Activated CD8-positive, alpha-beta memory T cell treated with anti-CD3 and anti-CD28 coated beads, Interleukin-2, amount 50 U/mL, for 1 hour (primary cell): Measurements from ENCODE around the gene MERTK.

Experiments used
- DNase-seq: peaks from one replicate; pipeline ENCODE4 v3.0.0-alpha.2; 2020; ENCODE audit errors: extremely low read depth

Gene MERTK

GRCh38 chr2:111977240-111977639, 78.8 kb downstream of the MERTK start:
- DNase-seq = no peak

- DNase-seq = no peak
Observed at GRCh38 chr2:111978452-111979170, 80.2 kb downstream of the MERTK start.

DNA sequence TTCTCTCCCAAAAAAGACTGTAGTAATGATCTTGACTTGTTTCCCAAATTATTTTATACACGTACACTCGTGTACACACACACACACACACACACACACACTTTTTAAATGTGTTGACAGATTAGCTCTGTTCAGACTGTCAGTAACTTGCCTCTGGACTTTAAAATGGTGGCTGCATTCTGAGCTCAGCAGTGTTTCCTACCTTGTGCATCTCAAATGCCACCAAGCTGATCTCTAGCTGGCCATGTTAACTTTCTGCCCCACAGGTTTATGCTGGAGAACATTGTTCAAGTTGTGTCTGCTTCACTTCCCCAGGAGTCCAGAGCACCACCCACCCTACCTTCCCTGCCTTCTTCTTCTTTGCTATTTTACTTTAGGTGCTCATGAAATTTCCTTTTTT, 83.3 kb downstream of the MERTK start:
- DNase-seq = no peak

GRCh38 chr2:111982822-111983221, 84.4 kb downstream of the MERTK start:
- no peak for DNase-seq

DNA sequence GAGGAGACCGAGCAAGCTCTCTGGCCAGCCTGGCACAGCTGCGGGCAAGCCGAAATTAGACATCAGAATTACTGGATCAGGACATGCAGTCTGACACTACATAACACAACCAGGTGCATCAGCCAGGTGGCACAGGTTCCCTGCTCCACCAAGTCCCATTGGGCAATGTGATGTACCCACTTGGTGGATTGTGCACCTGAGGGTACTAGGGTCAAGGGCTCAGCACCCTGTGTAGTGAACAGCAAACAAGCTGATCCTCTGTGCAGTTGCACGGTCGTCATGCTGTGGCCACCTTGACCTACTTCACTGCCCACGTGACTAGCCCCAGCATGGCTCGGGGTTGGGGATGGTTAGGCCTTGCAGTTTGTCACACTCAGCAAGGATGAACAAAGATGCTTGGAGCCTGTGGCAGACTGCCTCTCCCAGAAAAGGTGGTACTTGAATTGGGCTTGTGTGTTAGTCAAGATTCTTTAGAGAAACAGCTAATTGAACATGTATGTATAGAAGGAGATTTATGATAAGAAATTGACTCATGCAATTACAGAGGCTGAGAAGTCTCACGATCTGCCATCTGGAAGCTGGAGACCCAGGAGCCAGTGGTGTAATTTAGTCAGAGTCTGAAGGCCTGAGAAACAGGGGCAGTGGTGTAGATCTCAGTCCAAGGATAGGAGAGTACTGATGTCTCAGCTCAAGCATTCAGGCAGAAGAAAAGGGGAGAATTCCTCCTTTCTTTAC, 85.2 kb downstream of the MERTK start:
- DNase-seq = no peak

DNA sequence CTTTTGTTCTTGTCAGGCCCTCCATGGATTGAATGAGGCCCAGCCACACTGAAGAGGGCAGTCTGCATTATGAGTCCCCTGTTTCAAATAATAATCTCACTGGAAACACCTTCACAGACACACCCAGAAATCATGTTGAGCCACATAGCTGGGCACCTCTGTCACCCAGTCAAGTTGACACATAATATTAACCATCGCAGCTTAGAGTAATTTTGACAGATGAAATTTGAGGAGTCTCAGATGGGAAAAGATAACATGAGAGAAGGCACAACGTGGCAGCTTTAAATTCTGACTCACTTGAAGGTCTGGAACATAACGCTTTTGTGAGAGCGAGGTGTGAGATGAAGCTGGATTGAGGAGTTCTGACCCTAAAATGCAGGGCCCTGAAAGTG, 85.8 kb downstream of the MERTK start:
- DNase-seq = no peak

GRCh38 chr2:111985514-111985913, 87.1 kb downstream of the MERTK start:
- no peak for DNase-seq

DNA sequence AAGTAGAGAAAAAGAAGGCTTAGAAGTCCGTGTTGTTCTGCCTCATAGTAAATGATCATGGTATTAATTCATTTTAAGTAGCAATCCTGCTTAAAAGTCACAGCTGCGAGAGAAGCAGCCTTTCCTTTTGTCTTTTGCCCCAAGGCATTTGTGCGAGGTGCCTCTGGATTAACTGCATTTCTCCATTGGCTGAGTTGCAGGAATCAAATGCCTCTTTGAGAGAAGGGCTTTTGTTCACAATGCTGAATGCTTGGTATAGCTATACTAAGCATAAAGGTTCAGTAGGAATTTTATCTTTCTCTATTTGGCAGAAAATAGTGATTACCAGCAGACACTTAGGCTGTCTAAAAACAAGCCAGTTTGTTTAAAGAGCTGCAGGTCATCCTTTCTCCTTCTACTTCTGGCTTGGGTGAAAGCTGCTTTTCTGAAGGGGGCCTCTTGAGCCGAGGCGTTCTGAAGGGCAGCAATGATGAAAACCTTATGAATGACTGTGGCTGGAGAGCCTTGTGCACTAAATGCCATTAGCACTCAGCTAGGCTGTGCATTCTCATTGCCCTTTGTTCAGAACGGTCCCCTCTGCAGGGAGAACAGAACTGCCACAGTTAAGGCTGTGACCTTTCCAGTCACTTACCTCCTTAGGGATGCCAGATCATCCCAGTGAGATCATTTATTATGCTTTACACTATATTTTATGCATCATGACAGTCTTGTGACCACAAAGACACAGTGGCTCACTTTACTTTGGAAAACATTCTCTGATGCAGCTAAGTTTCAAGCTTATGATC, 87.9 kb downstream of the MERTK start:
- DNase-seq = no peak

GRCh38 chr2:111990375-111990774, 92.0 kb downstream of the MERTK start:
- DNase-seq = no peak

GRCh38 chr2:111990856-111991255, 92.4 kb downstream of the MERTK start:
- DNase-seq = no peak

- no peak for DNase-seq
Observed at GRCh38 chr2:111994042-111994441, 95.6 kb downstream of the MERTK start.

DNA sequence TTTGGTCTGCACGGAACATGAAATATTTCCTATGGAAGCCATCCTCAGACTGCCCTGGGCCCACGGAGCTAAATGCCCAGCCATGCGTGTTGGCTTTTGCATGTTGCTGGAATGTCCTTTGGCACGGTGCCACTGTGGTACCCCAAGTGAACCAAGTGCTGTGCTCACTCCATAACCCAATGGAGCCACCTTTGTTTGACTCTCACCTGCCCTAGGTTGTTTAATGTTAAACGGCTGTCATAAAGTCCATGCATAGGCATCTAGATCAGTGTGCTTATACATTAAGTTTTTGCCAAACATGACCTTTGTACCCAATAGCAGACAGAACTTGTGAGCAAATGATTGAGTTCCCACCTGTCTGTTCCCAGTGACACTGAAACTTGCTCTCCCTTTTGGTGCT, 96.7 kb downstream of the MERTK start:
- DNase-seq = no peak

DNA sequence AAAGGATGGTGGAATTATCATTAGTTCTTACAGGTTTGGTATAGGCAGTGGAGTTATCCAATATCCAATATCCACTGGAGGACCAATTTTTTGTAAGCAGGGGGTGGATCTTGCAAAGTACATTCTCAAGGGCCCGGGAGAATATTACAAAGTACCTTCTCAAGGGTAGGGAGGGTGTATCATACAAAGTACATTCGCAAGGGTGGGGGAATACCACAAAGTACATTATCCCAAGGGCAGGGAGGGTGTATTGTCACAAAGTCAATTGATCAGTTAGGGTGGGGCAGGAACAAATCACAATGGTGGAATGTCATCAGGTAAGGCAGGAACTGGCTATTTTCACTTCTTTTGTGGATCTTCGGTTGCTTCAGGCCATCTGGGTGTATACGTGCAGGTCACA, 101.4 kb downstream of the MERTK start:
- DNase-seq = no peak

GRCh38 chr2:112000399-112001135, 102.2 kb downstream of the MERTK start:
- no peak for DNase-seq

DNA sequence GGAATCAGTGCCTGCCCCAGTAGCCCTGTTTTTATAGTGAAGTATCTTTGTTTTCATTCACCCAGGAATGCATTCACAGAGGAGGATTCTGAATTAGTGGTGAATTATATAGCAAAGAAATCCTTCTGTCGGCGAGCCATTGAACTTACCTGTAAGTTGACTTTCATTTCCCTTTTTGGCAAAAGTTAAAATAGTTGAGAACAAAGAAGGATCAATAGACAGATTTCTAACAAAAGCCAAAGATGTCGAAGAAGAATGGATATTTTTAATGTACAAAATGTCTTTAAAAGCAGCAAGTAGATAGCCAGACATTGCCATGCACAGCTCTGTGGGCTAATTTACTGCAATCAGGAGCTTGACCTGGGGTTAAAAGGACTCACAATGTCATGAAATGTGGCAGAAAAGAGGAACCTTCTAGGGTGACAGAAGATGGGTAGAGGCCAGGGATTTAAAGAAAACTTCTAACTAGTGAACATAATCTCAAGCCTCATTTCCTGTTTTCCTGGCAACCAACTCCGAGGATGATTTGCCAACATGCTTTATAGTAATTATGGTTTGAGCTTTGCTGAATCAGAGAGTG, 102.8 kb downstream of the MERTK start:
- no peak for DNase-seq

GRCh38 chr2:112001942-112002341, 103.5 kb downstream of the MERTK start:
- no peak for DNase-seq

DNA sequence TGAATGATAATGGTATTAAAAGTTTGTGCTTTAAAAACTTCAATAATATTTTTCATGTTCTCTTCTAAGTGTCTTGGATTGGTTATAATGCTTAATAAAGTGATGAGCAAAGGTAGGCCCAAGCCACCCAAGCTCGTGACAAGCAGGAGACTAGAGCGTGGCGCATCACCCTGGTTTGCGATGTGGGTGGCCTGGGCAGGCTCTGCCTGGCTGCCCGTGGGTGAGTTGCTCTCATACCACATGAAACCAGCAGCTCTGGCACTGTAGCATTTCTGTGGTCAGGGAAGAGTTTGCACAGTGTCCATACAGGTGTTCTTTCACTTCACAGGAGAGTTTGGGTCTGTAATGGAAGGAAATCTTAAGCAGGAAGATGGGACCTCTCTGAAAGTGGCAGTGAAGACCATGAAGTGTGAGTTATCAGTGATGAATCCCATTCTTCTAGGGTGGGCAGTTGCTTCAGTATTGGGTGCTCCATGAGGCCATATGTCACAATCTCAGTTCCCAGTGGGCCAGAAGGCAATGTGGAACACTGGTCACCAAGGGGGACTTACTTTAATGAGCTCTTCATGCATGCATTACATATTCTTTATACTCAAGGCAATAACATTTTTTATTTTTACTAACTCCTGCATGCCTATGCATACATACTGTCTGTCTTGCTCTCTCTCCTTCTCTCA, 105.3 kb downstream of the MERTK start:
- no peak for DNase-seq

DNA sequence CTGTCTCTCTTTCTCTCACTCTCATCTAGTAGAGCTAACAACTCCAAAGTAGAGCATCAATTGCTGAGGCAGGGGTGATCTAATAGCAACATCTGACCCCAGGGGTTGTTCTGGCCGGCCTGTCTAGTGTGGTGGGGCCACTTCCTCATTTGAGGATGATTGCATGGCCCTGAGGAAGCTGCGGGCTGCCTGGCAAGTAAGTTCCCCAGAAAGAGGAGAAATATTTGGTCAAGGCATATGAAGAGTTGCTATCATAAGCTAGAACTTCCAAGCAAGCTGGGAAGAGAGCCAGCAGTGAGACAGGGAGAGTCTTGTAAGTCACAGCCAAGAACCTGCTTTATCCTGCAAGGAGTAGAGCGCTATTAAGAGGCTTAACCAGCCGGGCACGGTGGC, 105.8 kb downstream of the MERTK start:
- no peak for DNase-seq

DNA sequence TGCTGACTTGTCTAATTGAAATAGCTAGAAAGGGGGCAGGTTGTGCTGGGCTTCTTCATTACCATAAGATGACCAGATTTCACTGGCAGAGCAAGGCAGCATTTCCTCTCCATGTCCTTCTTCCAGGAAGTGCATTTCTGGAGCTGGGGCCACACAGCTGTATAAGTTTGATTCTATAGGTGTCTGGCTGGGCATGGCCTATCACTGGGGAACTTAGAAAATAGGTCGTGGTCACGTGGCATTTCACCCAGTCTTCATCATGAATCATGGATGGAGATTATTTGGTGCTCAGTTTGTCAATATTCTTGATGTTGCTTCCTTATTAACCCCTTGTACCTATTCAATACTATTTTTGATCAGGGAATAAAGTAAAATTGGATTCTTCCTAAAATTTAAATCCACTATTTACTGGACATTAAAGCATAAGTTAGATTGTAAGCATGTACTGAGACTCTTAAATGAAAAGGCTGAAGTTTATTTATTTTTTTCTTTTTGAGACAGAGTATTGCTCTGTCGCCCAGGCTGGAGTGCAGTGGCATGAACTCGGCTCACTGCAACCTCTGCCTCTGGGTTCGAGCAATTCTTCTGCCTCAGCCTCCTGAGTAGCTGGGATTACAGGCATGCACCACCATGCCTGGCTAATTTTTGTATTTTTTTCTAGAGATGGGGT, 107.1 kb downstream of the MERTK start:
- no peak for DNase-seq

- no peak for DNase-seq
Observed at GRCh38 chr2:112006076-112006410, 107.6 kb downstream of the MERTK start.

- DNase-seq = no peak
Observed at GRCh38 chr2:112007493-112007892, 109.1 kb downstream of the MERTK start.
